Skeletal muscle tissue (tissue), 4 donors: ENCODE measurements around the gene DHX16. TPM values are rescaled to one million over a fixed set of nuclear protein-coding genes. Genes with fewer than 3 reads are reported as not detected.

Experiments used
- H3K27ac ChIP-seq: one replicate; pipeline ENCODE4 v1.7.0; 2013; ENCODE audit warnings: mild to moderate bottlenecking, low read depth, low read length, inconsistent platforms
- H3K27me3 ChIP-seq, 3 donors: one replicate each; pipeline ENCODE4 v1.7.0; 2013; ENCODE audit warnings: low read length in 3 of 3; ENCODE audit not compliant: control insufficient read depth in 3 of 3, insufficient read depth in 3 of 3
- H3K36me3 ChIP-seq, 3 donors: one replicate each; pipeline ENCODE4 v1.7.0; 2013; ENCODE audit warnings: low read length in 3 of 3; ENCODE audit not compliant: control insufficient read depth in 3 of 3, insufficient read depth in 3 of 3
- H3K4me1 ChIP-seq, 3 donors: one replicate each; pipeline ENCODE4 v1.7.0; 2013; ENCODE audit warnings: low read length in 3 of 3, mild to moderate bottlenecking in 3 of 3; ENCODE audit not compliant: control insufficient read depth in 3 of 3, insufficient read depth in 3 of 3
- H3K4me3 ChIP-seq, 3 donors: one replicate each; pipeline ENCODE4 v1.7.0; 2013; ENCODE audit warnings: low read length in 3 of 3
- H3K9ac ChIP-seq, 3 donors: one replicate each; pipeline ENCODE4 v1.7.0; 2013; ENCODE audit warnings: low read length in 3 of 3, mild to moderate bottlenecking in 3 of 3, moderate library complexity in 2 of 3, low read depth in 1 of 3
- H3K9me3 ChIP-seq, 3 donors: one replicate each; pipeline ENCODE4 v1.7.0; 2013; ENCODE audit warnings: low read length in 3 of 3; ENCODE audit not compliant: control insufficient read depth in 3 of 3
- total RNA-seq: library from RNA; depleted of rRNA; stranded (reverse); fragments of >200 nt; gene quantifications from one replicate; pipeline ENCODE4 v1.2.3, GENCODE V29; 2014
- donor health status: Osteomylitis.

Gene DHX16
- total RNA-seq, 1 donor from 2014 or later, result 23.0 TPM

DNA sequence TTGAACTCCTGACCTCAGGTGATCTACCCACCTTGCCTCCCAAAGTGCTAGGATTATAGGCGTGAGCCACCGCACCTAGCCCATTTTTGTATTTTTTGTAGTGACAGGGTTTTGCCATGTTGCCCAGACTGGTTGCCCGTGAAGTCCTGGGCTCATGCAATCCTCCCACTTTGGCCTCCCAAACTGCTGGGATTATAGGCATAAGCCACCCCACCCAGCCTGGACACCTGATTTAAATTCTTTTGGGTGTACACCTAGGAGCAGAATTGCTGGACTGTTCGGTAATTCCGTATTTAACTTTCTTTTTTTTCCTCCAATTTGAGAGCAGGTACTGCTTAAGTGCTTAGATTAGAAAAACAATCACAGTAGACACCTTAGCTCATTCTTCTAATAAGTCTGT, 23.6 kb upstream of the DHX16 start:
- Histone ChIP-seq H3K36me3 (peaks cover 4 to 6% (median 5%) of the 10 kb centered on the region in 3 donors), H3K4me3 (no peak overlapping the region), H3K27ac (no peak overlapping the region), H3K27me3 (no peaks in the 10 kb centered on the region), H3K4me1 (peaks cover 0 to 3% (median 0%) of the 10 kb centered on the region in 3 donors), H3K9me3 (no peaks in the 10 kb centered on the region), H3K9ac (no peak overlapping the region)

DNA sequence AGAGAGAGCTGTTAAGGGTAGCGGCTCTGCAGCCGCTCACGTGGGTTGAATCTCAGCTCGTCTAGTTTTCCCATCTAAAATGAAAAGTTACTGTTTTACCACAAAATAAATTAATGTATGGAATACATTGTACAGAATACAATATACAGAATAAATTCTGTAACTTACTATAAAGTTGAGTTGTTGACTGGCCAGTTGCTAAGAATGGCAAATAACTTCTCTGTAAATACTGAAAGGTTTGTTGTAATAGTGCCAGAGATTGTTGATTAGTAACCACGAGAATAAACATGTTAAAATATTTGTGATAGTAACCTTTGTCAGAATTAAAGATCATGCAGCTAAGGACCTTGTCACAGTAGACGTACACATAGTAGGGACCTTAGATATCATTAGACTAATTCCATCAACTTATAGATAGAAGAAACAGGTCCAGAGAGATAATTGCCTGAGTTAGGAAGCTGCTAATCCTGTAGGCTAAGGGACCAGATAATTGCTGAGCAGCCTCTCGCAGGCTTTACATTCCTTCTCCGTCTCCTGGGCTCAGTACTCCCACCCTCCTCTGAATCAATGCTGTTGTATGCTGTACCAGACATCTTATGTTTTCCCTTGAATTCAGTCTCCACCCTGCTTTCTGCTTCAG, 18.5 kb upstream of the DHX16 start:
- Histone ChIP-seq H3K9ac (peak overlapping the region in 2 of 3 donors; percentile 66 to 74), H3K27me3 (no peaks in the 10 kb centered on the region)

DNA sequence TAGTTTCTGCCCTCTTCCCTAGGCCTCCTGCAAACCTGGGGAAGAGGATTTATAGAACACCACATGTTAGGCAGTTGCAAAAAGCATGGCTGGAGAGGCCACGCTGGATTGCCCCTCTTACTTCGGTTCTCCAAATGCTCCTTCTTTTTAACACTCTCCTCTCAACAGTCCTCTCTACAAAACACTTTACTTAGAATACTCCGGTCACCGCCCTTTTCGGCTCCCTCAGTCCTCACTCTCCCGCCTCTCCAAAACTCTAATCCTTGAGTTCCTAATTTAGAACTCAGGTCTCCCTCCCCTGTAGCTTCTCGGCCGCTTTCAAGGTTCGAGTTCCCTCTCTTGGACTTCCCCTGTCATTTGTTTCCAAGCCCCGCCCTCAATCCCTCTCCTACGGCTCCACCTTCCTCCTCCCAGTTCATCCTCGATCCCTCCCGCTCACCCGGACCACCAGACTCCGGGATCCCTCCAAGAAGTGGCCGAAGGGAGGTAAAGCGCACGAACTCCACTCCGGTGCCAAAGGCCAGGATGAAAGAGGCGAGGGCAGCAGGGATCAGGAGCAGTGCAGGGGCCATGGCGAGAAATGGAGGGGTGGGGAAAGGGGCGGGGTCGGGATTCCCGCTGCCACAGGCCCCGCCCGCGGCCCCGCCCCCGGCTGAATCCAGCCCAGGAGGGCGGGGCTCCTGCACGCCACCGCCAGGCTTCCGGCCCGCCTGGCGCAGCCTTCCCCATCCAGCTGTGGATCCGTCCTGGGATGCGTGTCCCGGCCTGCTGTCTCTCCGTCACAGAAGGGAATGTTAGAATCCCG, 17.8 kb upstream of the DHX16 start, which contains the start of gene NRM:
Gene NRM (minus strand): TSS at position 582 of the 805 bp plus-strand sequence. CDS start 10 bp downstream, at position 572.
- H3K4me3 ChIP-seq, result peak within 1 kb of the TSS; percentile 79 to 90 (median 81)
- H3K27me3 ChIP-seq, result no peaks in the 10 kb centered on the region
- peak within 1 kb of the TSS; percentile 66 to 74 (median 74) for H3K9ac ChIP-seq
- no peaks in the 10 kb centered on the region for H3K36me3 ChIP-seq
- peaks cover 39 to 46% (median 41%) of the 10 kb centered on the region in 3 donors for H3K4me1 ChIP-seq
- peak within 1 kb of the TSS; percentile 99 for H3K27ac ChIP-seq
- H3K9me3 ChIP-seq, result no peaks in the 10 kb centered on the region

More for the DNA sequence above, 18.5 kb upstream of the DHX16 start:
- peak overlapping the region; percentile 79 to 90 (median 81) for H3K4me3 ChIP-seq
- H3K4me1 ChIP-seq, result peaks cover 34 to 40% (median 35%) of the 10 kb centered on the region in 3 donors
- no peaks in the 10 kb centered on the region for H3K36me3 ChIP-seq
- H3K27ac ChIP-seq, result peak overlapping the region; percentile 99
- no peaks in the 10 kb centered on the region for H3K9me3 ChIP-seq

DNA sequence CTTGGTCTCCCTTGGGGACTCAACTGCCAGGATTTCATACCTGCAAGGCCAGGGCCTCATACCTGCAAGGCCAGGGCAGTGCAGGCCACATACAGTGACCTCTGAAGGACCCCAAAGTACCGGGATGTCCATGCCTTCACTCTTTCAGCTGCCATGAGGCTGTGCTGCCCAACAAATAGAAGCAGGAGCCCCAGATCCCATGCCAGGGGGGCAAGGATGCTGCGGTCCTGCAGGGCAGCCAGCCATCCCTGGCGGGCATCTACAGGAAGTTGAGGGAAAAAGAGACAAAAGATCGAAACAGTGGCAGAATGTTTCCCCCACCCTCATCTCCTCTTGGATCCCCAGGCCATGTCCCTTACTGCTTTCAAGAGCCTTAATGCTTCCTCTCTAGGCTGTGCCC, 17.2 kb upstream of the DHX16 start:
- Histone ChIP-seq H3K4me3 (peak overlapping the region; percentile 79 to 90 (median 81)), H3K9me3 (no peaks in the 10 kb centered on the region), H3K27ac (peak overlapping the region; percentile 99), H3K9ac (peak overlapping the region; percentile 66 to 74 (median 74)), H3K27me3 (no peaks in the 10 kb centered on the region), H3K36me3 (no peaks in the 10 kb centered on the region), H3K4me1 (peaks cover 42 to 51% (median 47%) of the 10 kb centered on the region in 3 donors)

DNA sequence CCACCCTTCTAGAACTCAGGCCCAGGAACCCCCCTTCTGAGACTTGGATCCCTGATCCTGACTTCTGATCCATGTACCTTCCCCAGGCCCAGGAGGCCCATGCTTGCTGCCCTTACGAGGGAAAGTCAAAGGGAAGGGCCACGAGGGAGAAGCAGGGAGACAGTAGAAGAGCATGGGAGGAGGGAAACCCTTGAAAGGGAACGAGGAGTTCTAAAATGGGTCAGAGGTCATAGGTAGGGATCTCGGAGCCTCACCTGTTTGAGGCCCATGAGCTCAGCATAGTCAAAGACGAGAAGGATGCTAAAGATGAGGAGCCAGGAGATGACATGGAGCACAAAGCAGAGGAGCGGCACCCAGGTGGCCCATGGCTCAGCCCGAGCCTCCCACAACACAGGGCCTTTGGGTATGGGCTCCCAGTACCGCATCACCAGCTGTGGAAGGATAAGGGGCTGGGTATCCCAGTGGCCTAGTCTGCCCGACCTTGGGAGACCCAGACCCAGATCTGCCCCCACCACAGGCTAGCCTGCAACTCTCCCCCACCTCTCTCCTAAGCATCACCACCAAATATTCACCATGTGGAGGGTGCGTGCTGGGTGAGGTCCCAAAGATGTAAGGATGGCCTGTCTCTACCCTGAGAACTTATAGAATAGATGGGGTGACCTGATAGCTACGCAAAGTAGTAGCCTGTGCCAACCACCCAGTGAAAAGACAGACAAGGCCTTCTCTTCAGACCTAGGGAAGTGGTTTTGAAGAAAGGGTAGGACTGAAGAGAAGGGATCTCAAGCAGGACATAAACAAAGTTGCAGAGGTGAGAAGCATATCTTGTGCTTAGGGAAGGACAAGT, 16.4 kb upstream of the DHX16 start:
- Histone ChIP-seq H3K9ac (peak overlapping the region in 1 of 3 donors; percentile 92), H3K27ac (peak overlapping the region; percentile 99), H3K9me3 (no peaks in the 10 kb centered on the region), H3K4me3 (peak overlapping the region in 1 of 3 donors; percentile 81), H3K27me3 (no peaks in the 10 kb centered on the region), H3K4me1 (peaks cover 42 to 52% (median 51%) of the 10 kb centered on the region in 3 donors), H3K36me3 (peaks cover 0 to 2% (median 0%) of the 10 kb centered on the region in 3 donors)

DNA sequence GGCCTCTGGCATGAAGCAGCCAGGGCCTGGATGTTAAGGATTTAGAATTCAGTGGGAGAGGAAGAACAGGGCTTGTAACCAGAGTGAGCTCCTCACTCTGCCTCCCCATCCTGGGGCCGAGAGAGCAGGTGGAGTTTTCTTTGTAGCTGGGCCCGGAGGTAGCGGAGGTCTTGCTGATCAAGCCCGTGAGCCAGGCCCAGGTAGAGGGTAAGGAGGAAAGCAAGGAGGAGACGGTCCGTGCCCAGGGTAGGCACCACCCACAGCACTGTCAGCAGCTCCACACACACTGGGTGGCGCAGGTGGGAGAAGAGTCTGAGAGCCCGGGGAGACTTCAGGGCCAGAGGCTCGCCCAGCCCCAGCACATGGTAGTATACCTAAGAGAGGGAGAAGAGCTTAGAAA, 15.8 kb upstream of the DHX16 start:
- no peaks in the 10 kb centered on the region for H3K9me3 ChIP-seq
- peaks cover 0 to 2% (median 0%) of the 10 kb centered on the region in 3 donors for H3K36me3 ChIP-seq
- H3K27ac ChIP-seq, result peak overlapping the region; percentile 99
- peak overlapping the region in 2 of 3 donors; percentile 92 to 94 for H3K9ac ChIP-seq
- peak overlapping the region; percentile 80 to 92 (median 85) for H3K4me3 ChIP-seq
- H3K4me1 ChIP-seq, result peaks cover 43 to 56% (median 52%) of the 10 kb centered on the region in 3 donors
- H3K27me3 ChIP-seq, result no peaks in the 10 kb centered on the region

DNA sequence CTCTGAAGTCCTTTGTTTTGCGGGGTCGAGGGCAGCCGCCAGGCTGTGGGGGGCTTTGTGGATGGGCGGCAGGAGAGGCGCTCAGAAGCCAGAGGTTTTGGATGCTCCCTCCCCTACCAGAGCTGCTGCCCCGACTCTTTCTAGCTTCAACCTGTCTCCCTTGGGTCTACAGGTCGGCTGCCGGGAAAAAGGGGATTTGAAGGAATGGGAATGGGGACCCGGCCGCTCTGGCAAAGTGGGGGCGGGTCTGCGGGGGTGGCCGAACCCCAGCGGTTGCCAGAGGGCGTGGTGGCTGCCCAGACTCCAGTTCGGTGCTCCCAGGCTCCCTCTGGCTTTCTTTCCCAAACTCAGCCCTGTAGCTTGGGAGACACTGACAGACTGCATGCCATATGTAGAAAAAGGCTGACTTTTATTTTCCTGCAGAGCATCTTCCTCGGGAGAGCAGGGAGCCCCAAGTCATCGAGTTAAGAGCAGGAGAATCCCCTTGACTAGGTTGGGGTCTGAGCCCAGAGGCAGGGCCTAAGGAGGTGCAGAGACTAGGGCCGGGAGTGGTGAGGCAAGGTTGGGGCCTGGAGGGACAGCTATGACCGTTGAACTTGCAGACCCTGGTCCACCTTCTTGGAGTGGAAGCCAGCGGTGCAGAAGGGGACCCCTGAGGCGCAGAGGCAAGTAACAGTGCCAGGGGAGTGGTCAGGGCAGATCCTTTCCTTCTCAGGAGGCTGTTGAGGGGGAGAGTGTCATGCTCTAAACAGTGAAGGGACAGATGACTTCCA, 15.0 kb upstream of the DHX16 start:
- H3K4me3 ChIP-seq, result peak overlapping the region; percentile 80 to 92 (median 85)
- peak overlapping the region; percentile 99 for H3K27ac ChIP-seq
- peaks cover 46 to 63% (median 59%) of the 10 kb centered on the region in 3 donors for H3K4me1 ChIP-seq
- H3K27me3 ChIP-seq, result no peaks in the 10 kb centered on the region
- peak overlapping the region; percentile 92 to 94 (median 94) for H3K9ac ChIP-seq
- H3K36me3 ChIP-seq, result peaks cover 0 to 2% (median 0%) of the 10 kb centered on the region in 3 donors
- H3K9me3 ChIP-seq, result no peaks in the 10 kb centered on the region

DNA sequence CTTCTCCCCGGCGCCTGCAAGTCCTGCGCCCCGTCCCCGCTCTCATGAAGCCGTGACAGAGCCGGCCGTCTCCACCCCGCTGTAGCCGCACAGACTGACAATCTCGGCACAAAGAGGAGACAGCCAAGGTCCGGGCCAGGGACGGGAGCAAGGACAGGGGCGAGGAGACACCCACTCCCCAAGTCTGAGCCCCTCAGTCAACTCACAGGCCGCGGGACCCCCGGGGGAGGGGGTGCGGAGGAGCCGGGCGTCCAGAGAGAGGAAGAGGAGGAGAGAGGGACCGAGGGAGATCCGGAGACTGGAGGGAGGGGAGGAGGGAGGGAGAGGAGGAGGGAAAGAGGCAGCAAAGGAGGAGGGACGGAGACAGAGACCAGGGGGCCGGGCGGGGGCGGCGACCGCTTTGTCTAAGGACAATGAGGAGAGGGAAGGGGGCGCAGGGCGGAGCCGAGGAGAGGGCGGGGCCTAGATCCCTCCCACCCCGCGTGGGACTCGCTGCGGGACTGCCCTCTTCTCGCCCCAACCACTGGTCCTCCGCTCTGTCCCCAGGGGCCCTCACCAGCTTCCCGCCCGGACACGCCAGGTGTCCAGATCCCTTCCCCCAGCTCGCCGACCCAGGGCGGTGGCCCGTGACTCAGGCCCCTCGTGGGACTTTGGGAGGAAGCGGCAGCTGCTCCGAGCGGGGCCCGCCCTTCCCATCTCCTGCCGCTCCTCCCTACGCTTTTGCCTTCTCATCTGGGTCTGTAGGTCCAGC, 14.3 kb upstream of the DHX16 start:
- peak overlapping the region; percentile 80 to 92 (median 85) for H3K4me3 ChIP-seq
- peak overlapping the region; percentile 99 for H3K27ac ChIP-seq
- peak overlapping the region; percentile 92 to 94 (median 94) for H3K9ac ChIP-seq
- H3K4me1 ChIP-seq, result peaks cover 50 to 71% (median 62%) of the 10 kb centered on the region in 3 donors
- no peaks in the 10 kb centered on the region for H3K27me3 ChIP-seq
- no peaks in the 10 kb centered on the region for H3K9me3 ChIP-seq
- H3K36me3 ChIP-seq, result peaks cover 0 to 2% (median 0%) of the 10 kb centered on the region in 3 donors
